Suprapubic skin (tissue), 4 donors: Measurements from ENCODE around the gene DRC1.
"Not testable (repeated sequence)": the region's sequence is repeated elsewhere in the genome, so short reads cannot be mapped to it uniquely, and the experiment has no call there.

ENCODE experiments used
- EP300 ChIP-seq: sonication (generic); formaldehyde crosslinking; IDR thresholded peaks from one replicate; pipeline ENCODE4 v1.6.1; 2017; ENCODE audit warnings: antibody characterized with exemption
- POLR2AphosphoS5 ChIP-seq, 3 donors: sonication (generic); formaldehyde crosslinking; IDR thresholded peaks; one replicate each; pipeline ENCODE4 v1.6.1; 2017; ENCODE audit warnings: antibody characterized with exemption in 3 of 3
- TF ChIP-seq, protein P1 (sequence below), 2 donors: fragments of 200-600 bp in 1 of 2; fragments of 450-650 bp in 1 of 2; sonication (generic) in 1 of 2; IDR thresholded peaks; one replicate each; pipeline ENCODE4 v1.5.1; 2016 to 2019; ENCODE audit warnings: antibody characterized with exemption in 2 of 2, mild to moderate bottlenecking in 1 of 2, moderate library complexity in 1 of 2

DNA sequence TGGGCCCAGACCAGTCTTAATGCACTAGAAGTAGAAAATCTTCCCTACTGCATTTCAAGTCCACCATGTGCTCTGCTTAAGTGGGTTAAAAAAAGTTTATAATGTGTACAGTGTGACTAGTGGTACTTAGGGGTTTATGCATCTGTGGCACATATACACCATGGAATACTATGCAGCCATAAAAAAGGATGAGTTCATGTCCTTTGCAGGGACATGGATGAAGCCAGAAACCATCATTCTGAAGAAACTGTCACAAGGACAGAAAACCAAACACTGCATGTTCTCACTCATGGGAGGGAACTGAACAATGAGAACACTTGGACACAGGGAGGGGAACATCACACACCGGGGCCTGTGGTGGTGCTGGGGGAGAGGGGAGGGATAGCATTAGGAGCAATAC is 66.8 kb downstream of the DRC1 start:
- TF ChIP-seq EP300; POLR2AphosphoS5 (IDR thresholded peaks at IDR 0.05): not testable (repeated sequence)
- TF ChIP-seq, protein P1, sequence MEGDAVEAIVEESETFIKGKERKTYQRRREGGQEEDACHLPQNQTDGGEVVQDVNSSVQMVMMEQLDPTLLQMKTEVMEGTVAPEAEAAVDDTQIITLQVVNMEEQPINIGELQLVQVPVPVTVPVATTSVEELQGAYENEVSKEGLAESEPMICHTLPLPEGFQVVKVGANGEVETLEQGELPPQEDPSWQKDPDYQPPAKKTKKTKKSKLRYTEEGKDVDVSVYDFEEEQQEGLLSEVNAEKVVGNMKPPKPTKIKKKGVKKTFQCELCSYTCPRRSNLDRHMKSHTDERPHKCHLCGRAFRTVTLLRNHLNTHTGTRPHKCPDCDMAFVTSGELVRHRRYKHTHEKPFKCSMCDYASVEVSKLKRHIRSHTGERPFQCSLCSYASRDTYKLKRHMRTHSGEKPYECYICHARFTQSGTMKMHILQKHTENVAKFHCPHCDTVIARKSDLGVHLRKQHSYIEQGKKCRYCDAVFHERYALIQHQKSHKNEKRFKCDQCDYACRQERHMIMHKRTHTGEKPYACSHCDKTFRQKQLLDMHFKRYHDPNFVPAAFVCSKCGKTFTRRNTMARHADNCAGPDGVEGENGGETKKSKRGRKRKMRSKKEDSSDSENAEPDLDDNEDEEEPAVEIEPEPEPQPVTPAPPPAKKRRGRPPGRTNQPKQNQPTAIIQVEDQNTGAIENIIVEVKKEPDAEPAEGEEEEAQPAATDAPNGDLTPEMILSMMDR (IDR thresholded peaks at IDR 0.05), result not testable (repeated sequence)
